GM12878 (cell line): ENCODE measurements around the gene CDH4. TPM values are rescaled to one million over a fixed set of nuclear protein-coding genes. Genes with fewer than 3 reads are reported as not detected.

Experiments
- ATAC-seq: fragments of 200-7000 bp; cut with Tn5 transposase; 3 replicates; pipeline ENCODE4 v1.9.1; 2020; ENCODE audit warnings: mild to moderate bottlenecking, moderate library complexity
- BruUV-seq: library from RNA; stranded (reverse); fragments of 400-500 nt; replicated peaks from 2 replicates; lab custom pipeline; 2021; lab: Mats Ljungman, UMichigan
- CTCF ChIA-PET: fragments of 300-600 bp; sonication (Branson Sonifier 250); formaldehyde crosslinking; extraction: SDS; loops from one replicate; lab custom pipeline; 2021; ENCODE audit warnings: inconsistent platforms; lab: Yijun Ruan, JAX
- POLR2A ChIA-PET: fragments of 350-600 bp; formaldehyde crosslinking; extraction: SDS; loops from one replicate; lab custom pipeline; 2021; ENCODE audit warnings: inconsistent platforms; lab: Charles Lee
- RAD21 ChIA-PET: fragments of 300-600 bp; sonication (Branson Sonifier 250); formaldehyde crosslinking; loops from one replicate; lab custom pipeline; 2023; ENCODE audit warnings: antibody characterized with exemption; ENCODE audit not compliant: unreplicated experiment; lab: Charles Lee
- SMC1A ChIA-PET: fragments of 300-600 bp; sonication (Branson Sonifier 250); formaldehyde crosslinking; loops from one replicate; lab custom pipeline; 2023; ENCODE audit not compliant: unreplicated experiment, uncharacterized antibody; lab: Charles Lee
- DNase-seq: peaks from one replicate; pipeline ENCODE4 v3.0.0-alpha.2; 2011; ENCODE audit warnings: low read depth, low spot score
- FAIRE-seq: peaks from 3 replicates; lab custom pipeline; 2011; peaks lifted over from hg19 to GRCh38; lab: Jason Lieb, UNC
- H2AFZ ChIP-seq: 2 replicates; pipeline ENCODE4 v1.6.0; 2011; ENCODE audit warnings: low read depth, low read length, control low read depth; ENCODE audit not compliant: control insufficient read depth
- H3K27ac ChIP-seq: 2 replicates; pipeline ENCODE4 v1.5.1; 2011; ENCODE audit warnings: control low read depth; ENCODE audit not compliant: control insufficient read depth, insufficient read depth
- H3K27me3 ChIP-seq, 2 experiments: replicated peaks in 1 of 2; 2 replicates each; pipeline versions ENCODE4 v1.6.0 to v1.6.1; 2011; ENCODE audit warnings: low read length in 1 of 2; ENCODE audit not compliant: control insufficient read depth in 2 of 2, insufficient read depth in 2 of 2
- H3K36me3 ChIP-seq, 2 experiments: 2 replicates each; pipeline ENCODE4 v1.5.1; 2011; ENCODE audit warnings: low read length in 1 of 2; ENCODE audit not compliant: control insufficient read depth in 2 of 2, insufficient read depth in 2 of 2
- H3K4me1 ChIP-seq: 2 replicates; pipeline ENCODE4 v1.6.1; 2011; ENCODE audit warnings: mild to moderate bottlenecking, low read length, moderate library complexity, mixed read lengths; ENCODE audit not compliant: control insufficient read depth, insufficient read depth
- H3K4me2 ChIP-seq: 2 replicates; pipeline ENCODE4 v1.6.0; 2011; ENCODE audit warnings: control low read depth; ENCODE audit not compliant: control insufficient read depth, insufficient read depth
- H3K4me3 ChIP-seq: fragments of 200-600 bp; sonication (generic); 2 replicates; pipeline ENCODE4 v1.5.1; 2016
- H3K79me2 ChIP-seq: 2 replicates; pipeline ENCODE4 v1.6.0; 2011; ENCODE audit warnings: low read length; ENCODE audit not compliant: control insufficient read depth, insufficient read depth
- H3K9ac ChIP-seq: 2 replicates; pipeline ENCODE4 v1.8.0; 2011; ENCODE audit warnings: low read length, control low read depth, mixed read lengths; ENCODE audit not compliant: control insufficient read depth, insufficient read depth
- H3K9me3 ChIP-seq: replicated peaks from 3 replicates; pipeline ENCODE4 v1.5.1; 2011; ENCODE audit warnings: mild to moderate bottlenecking, low read length; ENCODE audit not compliant: control insufficient read depth, insufficient read depth
- H4K20me1 ChIP-seq: 2 replicates; pipeline ENCODE4 v1.6.0; 2011; ENCODE audit not compliant: control insufficient read depth, insufficient read depth
- GABPA ChIP-seq: IDR thresholded peaks from 2 replicates; pipeline ENCODE4 v1.6.1; 2014; ENCODE audit warnings: antibody characterized with exemption, low read depth, mild to moderate bottlenecking, inconsistent platforms
- LARP7 ChIP-seq: fragments of 450-650 bp; IDR thresholded peaks from 2 replicates; pipeline ENCODE4 v1.6.1; 2017; ENCODE audit warnings: mild to moderate bottlenecking
- NBN ChIP-seq: fragments of 450-650 bp; IDR thresholded peaks from 2 replicates; pipeline ENCODE4 v1.6.1; 2016
- NKRF ChIP-seq: fragments of 450-650 bp; conservative IDR thresholded peaks from 2 replicates; pipeline ENCODE4 v1.6.1; 2017; ENCODE audit warnings: mild to moderate bottlenecking, moderate library complexity
- NR2C2 ChIP-seq: IDR thresholded peaks from 2 replicates; pipeline ENCODE4 v1.6.1; 2011; ENCODE audit warnings: borderline replicate concordance, low read depth; ENCODE audit not compliant: control insufficient read depth, insufficient read length
- POLR2A ChIP-seq: IDR thresholded peaks from 2 replicates; pipeline ENCODE4 v1.6.1; 2011; ENCODE audit warnings: low read depth, mild to moderate bottlenecking, low read length
- POLR2AphosphoS2 ChIP-seq: IDR thresholded peaks from 2 replicates; pipeline ENCODE4 v1.6.1; 2011; ENCODE audit warnings: low read depth, mild to moderate bottlenecking, low read length, improper control_type of control experiment, moderate library complexity
- SIN3A ChIP-seq: IDR thresholded peaks from 2 replicates; pipeline ENCODE4 v1.6.1; 2012; ENCODE audit warnings: low read depth, low read length, improper control_type of control experiment
- SIX5 ChIP-seq: IDR thresholded peaks from 2 replicates; pipeline ENCODE4 v1.6.1; 2011; ENCODE audit warnings: mild to moderate bottlenecking, low read depth, low read length, moderate library complexity; ENCODE audit not compliant: severe bottlenecking
- SUZ12 ChIP-seq: fragments of 200-600 bp; sonication (generic); IDR thresholded peaks from one replicate; pipeline ENCODE4 v1.6.1; 2018; ENCODE audit warnings: antibody characterized with exemption, mild to moderate bottlenecking; ENCODE audit not compliant: unreplicated experiment
- TAF1 ChIP-seq: IDR thresholded peaks from 2 replicates; pipeline ENCODE4 v1.6.1; 2011; ENCODE audit warnings: mild to moderate bottlenecking, low read depth, low read length, borderline replicate concordance
- TCF12 ChIP-seq: IDR thresholded peaks from 2 replicates; pipeline ENCODE4 v1.6.1; 2011; ENCODE audit warnings: low read depth, mild to moderate bottlenecking, low read length
- ZNF274 ChIP-seq: IDR thresholded peaks from one replicate; pipeline ENCODE4 v1.8.0; 2011; ENCODE audit not compliant: insufficient read length, insufficient read depth
- ZNF384 ChIP-seq: IDR thresholded peaks from 2 replicates; pipeline ENCODE4 v1.6.1; 2012; ENCODE audit warnings: low read depth, mild to moderate bottlenecking, low read length, improper control_type of control experiment, borderline replicate concordance
- WGBS: methylation state at CpG from one replicate; pipeline ENCODE4 v1.1.6; 2016; ENCODE audit warnings: low lambda C conversion rate; ENCODE audit not compliant: insufficient replicate concordance, insufficient coverage; ENCODE audit errors: missing lambda C conversion rate; 5-methylcytosine and 5-hydroxymethylcytosine counted together
- in situ Hi-C: fragments of 300-500 bp; cut with MboI; formaldehyde crosslinking; loops from 9 replicates; pipeline ENCODE4 v1.14.3; 2018; ENCODE audit warnings: mixed read lengths
- intact Hi-C: fragments of 100-400 bp; cut with micrococcal nuclease; formaldehyde crosslinking; loops from one replicate; pipeline ENCODE4 v1.14.2; 2022; ENCODE audit not compliant: unreplicated experiment
- polyA plus RNA-seq, 11 experiments: library from polyadenylated mRNA; depleted of rRNA in 4 of 11; unstranded in 6 of 11; stranded (reverse) in 5 of 11; fragments of >200 nt; fragmentation: Nextera tagmentation in 4 of 11; fragmentation: Illumina TruSeq in 1 of 11; extraction: Ambion mirVana in 4 of 11; extraction: Trizol in 1 of 11; gene quantifications; 1 replicate in 1 of 11; 2 replicates in 10 of 11; pipeline versions ENCODE4 v1.2.1 to v1.2.3, GENCODE V29; 2011 to 2016; ENCODE audit warnings: inconsistent platforms in 2 of 11, missing spikeins in 2 of 11, low read depth in 1 of 11
- total RNA-seq, 4 experiments: library from RNA; depleted of rRNA in 3 of 4; stranded (reverse); fragments of >200 nt in 3 of 4; fragmentation: Illumina TruSeq in 1 of 4; extraction: Trizol in 1 of 4; gene quantifications; 2 replicates each; pipeline versions ENCODE4 v1.2.1 to v1.2.3, GENCODE V29; 2013 to 2021
- TF ChIP-seq, protein P1 (sequence below): fragments of 450-650 bp; IDR thresholded peaks from 2 replicates; pipeline ENCODE4 v1.6.1; 2017; ENCODE audit warnings: antibody characterized with exemption, mild to moderate bottlenecking, moderate library complexity
- TF ChIP-seq, protein P2 (sequence below): IDR thresholded peaks from 2 replicates; pipeline ENCODE4 v1.6.1; 2011; ENCODE audit warnings: low read depth, low read length, improper control_type of control experiment, borderline replicate concordance
- TF ChIP-seq, protein P3 (sequence below), 3 experiments: IDR thresholded peaks in 2 of 3; conservative IDR thresholded peaks in 1 of 3; 2 replicates each; pipeline ENCODE4 v1.5.1; 2011; ENCODE audit warnings: low read depth in 3 of 3, low read length in 3 of 3, mild to moderate bottlenecking in 3 of 3, control low read depth in 2 of 3, moderate library complexity in 2 of 3, inconsistent platforms in 1 of 3, mixed read lengths in 1 of 3; ENCODE audit not compliant: control insufficient read depth in 2 of 3, insufficient read depth in 1 of 3; ENCODE audit errors: extremely low read depth in 1 of 3

Gene CDH4
- total and polyA plus RNA-seq, 10 of the 15 experiments (the other 5 are each of a cell fraction or from before 2014, with no cell fraction given), result not detected

DNA sequence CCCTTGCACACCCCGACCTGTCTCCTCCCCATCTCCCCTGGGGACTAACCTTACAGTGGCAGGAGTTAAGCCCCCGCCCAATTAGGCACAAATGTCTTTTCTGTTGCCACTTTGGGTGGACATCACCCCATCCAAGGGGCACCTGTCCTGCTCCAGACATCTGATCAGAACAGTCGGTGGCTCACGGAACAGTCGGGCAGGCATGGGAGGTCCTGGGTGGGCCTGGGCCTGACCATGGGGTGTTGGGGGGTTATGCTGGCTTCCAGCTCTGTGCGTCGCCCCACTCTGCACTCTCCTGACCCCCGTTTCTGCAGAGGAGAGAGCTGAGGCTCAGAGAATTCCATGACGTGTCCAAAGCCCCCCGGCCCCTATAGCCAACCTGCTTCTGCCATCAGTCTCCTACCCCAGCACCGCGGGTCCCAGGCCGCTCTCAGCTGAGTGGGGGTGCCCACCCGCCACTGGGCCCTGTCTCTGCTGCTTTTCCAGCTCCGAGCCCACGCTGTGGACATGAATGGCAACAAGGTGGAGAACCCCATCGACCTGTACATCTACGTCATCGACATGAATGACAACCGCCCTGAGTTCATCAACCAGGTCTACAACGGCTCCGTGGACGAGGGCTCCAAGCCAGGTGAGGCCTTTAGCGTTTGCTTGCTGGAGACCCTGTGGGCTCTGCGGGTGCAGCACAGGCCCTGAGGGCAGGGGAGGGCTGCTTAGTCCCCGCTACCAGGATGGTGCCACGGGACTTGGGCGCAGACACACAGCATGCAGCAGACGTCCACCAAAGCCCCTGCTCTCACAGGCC, 600.4 kb downstream of the CDH4 start:
- H3K27ac ChIP-seq, result no peak overlapping the region
- CTCF ChIA-PET, result no interaction called here
- no TSS peak for BruUV-seq
- in situ Hi-C loops, result no loop called here
- no peaks in the 10 kb centered on the region for H3K27me3 ChIP-seq
- no peaks in the 10 kb centered on the region for H3K9me3 ChIP-seq
- no peak overlapping the region for H3K4me2 ChIP-seq
- WGBS, result 47% methylated on average over 24 of the region's 29 CpGs
- no peak overlapping the region for H2AFZ ChIP-seq
- FAIRE-seq (no peak), ATAC-seq (no peak), DNase-seq (no peak)
- POLR2A ChIA-PET, result no interaction called here
- H3K9ac ChIP-seq, result no peak overlapping the region
- no peak overlapping the region for H3K4me3 ChIP-seq
- SMC1A ChIA-PET, result no interaction called here
- RAD21 ChIA-PET, result no interaction called here
- intact Hi-C loops, result no loop called here
- no peaks in the 10 kb centered on the region for H3K79me2 ChIP-seq
- no peaks in the 10 kb centered on the region for H3K4me1 ChIP-seq
- H4K20me1 ChIP-seq, result no peaks in the 10 kb centered on the region
- no peaks in the 10 kb centered on the region for H3K36me3 ChIP-seq
- TF ChIP-seq TCF12 (no peak), NR2C2 (no peak), GABPA (no peak), TAF1 (no peak), SUZ12 (no peak), SIN3A (no peak), NKRF (no peak), POLR2AphosphoS2 (no peak), NBN (no peak), ZNF384 (no peak), SIX5 (no peak), POLR2A (no peak), ZNF274 (no peak), LARP7 (no peak)
- TF ChIP-seq, protein P1, sequence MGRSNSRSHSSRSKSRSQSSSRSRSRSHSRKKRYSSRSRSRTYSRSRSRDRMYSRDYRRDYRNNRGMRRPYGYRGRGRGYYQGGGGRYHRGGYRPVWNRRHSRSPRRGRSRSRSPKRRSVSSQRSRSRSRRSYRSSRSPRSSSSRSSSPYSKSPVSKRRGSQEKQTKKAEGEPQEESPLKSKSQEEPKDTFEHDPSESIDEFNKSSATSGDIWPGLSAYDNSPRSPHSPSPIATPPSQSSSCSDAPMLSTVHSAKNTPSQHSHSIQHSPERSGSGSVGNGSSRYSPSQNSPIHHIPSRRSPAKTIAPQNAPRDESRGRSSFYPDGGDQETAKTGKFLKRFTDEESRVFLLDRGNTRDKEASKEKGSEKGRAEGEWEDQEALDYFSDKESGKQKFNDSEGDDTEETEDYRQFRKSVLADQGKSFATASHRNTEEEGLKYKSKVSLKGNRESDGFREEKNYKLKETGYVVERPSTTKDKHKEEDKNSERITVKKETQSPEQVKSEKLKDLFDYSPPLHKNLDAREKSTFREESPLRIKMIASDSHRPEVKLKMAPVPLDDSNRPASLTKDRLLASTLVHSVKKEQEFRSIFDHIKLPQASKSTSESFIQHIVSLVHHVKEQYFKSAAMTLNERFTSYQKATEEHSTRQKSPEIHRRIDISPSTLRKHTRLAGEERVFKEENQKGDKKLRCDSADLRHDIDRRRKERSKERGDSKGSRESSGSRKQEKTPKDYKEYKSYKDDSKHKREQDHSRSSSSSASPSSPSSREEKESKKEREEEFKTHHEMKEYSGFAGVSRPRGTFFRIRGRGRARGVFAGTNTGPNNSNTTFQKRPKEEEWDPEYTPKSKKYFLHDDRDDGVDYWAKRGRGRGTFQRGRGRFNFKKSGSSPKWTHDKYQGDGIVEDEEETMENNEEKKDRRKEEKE, result no peak
- TF ChIP-seq, protein P2, sequence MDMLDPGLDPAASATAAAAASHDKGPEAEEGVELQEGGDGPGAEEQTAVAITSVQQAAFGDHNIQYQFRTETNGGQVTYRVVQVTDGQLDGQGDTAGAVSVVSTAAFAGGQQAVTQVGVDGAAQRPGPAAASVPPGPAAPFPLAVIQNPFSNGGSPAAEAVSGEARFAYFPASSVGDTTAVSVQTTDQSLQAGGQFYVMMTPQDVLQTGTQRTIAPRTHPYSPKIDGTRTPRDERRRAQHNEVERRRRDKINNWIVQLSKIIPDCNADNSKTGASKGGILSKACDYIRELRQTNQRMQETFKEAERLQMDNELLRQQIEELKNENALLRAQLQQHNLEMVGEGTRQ, result no peak
- TF ChIP-seq, protein P3, sequence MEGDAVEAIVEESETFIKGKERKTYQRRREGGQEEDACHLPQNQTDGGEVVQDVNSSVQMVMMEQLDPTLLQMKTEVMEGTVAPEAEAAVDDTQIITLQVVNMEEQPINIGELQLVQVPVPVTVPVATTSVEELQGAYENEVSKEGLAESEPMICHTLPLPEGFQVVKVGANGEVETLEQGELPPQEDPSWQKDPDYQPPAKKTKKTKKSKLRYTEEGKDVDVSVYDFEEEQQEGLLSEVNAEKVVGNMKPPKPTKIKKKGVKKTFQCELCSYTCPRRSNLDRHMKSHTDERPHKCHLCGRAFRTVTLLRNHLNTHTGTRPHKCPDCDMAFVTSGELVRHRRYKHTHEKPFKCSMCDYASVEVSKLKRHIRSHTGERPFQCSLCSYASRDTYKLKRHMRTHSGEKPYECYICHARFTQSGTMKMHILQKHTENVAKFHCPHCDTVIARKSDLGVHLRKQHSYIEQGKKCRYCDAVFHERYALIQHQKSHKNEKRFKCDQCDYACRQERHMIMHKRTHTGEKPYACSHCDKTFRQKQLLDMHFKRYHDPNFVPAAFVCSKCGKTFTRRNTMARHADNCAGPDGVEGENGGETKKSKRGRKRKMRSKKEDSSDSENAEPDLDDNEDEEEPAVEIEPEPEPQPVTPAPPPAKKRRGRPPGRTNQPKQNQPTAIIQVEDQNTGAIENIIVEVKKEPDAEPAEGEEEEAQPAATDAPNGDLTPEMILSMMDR (IDR thresholded peaks at IDR 0.05 in 2 of 3, conservative IDR thresholded peaks at IDR 0.05 in 1 of 3; ENCODE audit: control insufficient read depth in 2 of 3, extremely low read depth in 1 of 3, insufficient read depth in 1 of 3, low read depth in 3 of 3, low read length in 3 of 3), result no peak
